Measurements from ENCODE around the gene LMTK2.
"Not testable (repeated sequence)": the region's sequence is repeated elsewhere in the genome, so short reads cannot be mapped to it uniquely, and the experiment has no call there.

Gene LMTK2

DNA sequence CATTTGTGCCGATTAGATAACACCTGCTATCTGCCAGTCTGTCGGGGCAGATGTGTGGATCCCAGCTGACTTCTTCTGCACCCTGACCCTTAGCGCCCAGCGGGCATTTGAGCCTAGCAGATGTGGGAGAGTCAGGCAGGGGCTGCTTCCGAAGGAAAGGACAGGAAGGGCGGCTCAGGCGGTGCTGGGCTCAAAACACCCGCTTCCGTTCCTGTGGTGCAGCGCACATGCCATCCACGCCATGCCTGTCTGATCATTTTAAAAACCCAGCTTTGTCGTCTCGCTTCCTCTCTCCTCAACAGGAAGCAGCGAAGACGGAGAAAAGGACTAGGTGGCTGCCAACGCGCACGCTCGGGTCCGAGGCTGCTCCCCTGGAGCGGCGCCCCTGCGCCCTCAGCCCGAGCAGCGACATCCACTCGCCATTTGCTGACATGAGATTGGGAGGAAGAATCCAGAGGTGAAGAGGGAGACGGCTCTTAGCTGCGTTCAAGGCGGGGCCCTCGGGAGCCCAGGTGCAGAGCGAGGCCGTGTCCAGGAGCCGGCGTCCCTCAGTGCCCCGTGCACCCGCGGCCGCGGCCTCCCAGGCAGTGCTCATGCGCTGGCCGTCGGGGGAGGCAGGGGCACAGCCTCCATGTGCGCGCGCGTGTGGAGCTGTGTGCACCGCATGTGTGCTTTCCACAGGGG is 98.6 kb downstream of the LMTK2 start:
- DNase-seq = no peak

DNA sequence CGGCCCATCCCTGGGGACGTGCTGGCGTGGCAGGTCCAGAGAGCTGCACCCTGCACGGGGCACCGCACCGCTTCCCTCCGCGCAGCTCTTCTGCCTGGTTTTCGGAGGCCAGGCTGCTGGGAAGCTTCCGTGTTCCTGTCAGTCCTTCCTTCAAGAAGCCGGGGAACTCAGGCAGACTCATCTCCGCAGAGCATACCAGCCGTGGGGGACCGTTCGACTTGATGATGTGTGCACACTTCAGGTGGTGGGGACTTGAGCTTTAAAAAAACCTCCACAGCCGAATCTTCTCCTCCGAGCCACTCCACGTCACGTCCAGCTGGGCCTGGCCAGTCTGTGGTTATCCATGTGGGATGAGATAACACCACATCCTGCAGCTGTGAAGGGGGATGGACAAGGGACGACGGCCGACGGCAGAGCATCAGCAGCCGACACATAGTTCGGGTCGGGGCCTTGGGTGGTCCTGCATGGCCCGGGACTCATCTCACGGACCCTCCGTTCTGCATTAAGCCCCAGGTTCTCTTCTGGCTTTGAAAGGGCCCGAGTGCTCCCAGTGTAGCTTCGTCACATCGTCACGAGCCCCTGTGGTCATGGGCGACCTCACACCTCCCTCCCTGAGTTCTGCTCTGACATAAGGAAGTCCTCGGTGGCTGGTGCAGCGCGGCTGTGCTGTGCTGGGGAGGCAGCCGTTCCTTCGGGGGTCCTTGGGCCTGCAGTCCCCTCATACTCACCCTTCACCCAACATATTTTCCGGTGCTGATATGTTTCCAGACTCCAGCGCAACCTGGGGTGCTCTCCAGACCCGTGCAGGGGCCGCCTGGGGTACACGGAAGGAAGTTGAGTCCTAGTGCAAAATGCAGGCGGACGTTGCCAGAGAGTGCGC is 100.0 kb downstream of the LMTK2 start:
- DNase-seq = no peak

DNA sequence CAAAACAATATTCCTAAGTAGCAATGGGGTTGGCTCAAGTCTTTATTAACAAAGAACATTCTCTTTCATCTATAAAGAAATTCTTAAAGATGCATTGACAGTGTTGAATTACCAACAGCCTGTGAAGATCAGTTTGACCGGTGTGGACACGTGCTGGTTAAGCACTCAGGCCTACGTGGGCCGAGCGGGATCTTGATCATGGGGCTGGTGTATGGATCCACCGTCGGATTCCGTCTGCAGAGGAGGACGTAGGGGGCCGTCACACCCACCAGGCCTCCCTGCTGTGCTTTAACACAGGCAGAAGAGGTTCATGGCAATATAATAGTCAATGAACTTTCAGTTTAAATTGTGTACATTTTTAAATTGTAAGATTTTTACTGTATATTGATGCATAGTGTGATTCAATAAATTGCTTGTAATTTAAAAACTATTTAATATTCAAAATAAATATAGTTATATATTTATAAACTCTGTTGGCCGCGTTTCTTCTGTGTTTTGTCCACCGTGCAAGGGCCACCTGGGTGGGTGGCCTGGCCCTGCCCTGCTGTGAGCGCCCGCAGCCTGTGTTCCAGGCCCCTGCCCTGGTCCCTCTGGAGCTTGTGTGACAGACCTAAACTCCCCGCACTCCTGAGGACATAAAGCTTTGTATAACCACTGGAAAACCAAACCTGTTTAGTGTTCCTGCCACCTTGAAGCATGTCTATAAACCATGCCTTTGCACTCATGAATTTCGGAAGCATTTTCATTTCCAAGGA is 102.7 kb downstream of the LMTK2 start:
- no peak for DNase-seq

DNA sequence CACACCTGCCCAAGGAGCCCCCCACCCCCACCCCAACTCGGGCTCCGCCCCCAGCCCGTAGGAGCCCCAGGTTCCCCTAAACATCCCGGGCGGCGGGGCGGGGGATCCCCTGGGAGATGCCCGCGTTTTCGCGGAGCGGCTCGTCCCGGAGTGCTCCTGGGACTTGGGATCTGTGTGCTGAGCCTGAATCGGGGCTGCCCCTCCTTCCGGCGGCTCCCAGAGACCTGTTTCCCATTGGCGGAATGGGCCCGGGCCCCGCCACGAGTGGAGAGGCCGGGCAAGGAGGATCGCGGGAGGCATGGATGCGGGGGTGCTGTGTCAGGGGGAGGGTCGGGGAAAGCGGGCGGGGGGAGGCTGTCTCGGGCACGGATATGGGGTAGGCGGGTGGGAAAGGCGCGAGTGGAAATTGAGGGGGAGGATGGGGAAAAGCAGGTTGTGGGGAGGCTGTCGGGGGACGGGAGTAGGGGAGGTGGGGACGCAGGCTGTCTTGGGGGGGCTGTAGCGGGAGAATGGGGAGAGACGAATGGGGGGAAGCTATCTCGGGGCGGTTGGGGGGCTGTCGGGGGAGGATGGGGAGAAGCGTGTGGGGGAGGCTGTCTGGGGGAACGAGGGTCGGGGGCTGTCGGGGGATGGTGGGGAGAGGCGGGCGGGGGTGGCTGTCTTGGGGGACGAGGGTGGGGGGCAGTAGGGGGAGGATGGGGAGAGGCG is 104.0 kb downstream of the LMTK2 start:
- DNase-seq = no peak

DNA sequence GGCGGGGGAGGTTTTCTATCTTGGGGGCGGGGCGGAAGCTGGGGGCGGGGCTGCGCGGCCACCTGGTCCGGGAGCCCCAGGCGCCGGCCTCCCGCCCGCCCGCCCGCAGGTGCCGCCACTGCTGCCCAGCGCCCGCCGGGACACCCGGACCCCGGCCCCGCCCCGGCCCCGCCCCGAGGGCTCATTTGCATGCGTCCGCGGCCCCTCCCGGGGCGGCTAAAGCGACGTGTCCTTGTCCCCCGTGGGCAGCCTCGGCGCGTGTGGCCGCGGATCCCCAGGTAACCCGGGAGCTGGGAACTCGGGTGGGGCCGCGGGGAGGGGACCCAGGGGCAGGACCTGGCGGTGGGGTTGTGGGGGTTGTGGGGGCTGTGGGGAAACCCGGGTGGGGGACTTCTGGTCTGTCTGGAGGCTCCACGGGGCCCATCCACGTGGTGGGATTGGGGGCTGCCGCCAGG is 104.6 kb downstream of the LMTK2 start, which contains the start of gene BHLHA15:
Gene BHLHA15, plus strand, starts transcription at position 219 of the 455 bp plus-strand sequence. CDS start 871 bp downstream, outside the sequence.
- DNase-seq = no peak

DNA sequence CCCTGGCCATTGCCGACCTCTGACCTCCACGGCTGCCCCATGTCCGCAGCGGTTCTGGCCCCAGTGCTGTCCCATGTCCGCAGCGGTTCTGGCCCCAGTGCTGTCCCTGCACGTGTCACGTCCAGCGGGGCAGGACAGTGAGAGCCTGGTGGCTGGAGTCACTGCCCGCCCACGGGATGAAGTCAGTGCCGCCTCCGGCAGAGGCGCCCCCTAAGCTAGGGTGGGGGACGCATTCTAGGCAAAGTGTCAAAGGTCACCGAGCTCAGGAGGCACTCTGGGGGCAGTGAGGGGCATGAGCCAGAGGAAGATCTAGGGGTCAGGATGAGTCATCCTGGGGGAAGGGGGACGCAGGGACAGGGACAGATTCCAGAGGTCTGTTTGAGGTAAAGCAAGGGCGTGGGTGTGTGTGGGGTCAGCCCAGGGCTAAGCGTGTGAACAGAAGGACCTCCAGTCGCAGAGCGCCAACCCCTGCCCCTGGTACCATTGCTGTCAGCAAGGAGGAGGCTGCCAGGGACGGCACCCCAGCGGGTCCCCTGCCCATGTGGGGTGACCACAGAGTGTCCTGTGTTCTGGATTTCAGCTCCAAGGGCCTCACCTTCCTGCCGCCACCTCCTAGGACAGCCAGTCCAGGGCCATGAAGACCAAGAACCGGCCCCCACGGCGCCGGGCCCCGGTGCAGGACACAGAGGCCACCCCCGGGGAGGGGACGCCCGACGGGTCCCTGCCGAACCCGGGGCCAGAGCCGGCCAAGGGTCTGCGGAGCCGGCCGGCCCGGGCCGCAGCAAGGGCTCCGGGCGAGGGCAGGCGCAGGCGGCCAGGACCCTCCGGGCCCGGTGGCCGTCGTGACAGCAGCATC is 105.2 kb downstream of the LMTK2 start:
- DNase-seq = no peak

DNA sequence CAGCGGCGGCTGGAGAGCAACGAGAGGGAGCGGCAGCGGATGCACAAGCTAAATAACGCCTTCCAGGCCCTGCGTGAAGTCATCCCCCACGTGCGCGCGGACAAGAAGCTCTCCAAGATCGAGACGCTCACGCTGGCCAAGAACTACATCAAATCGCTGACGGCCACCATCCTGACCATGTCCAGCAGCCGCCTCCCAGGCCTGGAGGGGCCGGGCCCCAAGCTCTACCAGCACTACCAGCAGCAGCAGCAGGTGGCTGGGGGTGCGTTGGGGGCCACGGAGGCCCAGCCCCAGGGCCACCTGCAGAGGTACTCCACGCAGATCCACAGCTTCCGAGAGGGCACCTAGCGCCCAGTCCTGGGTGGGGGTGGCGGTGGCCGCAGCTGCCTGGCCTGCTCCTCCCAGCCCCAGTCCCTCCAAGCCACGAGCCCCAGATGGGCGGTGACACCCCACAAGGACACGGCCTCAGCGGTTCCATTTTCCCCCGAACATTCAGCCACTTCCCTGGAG is 105.9 kb downstream of the LMTK2 start:
- DNase-seq = no peak

DNA sequence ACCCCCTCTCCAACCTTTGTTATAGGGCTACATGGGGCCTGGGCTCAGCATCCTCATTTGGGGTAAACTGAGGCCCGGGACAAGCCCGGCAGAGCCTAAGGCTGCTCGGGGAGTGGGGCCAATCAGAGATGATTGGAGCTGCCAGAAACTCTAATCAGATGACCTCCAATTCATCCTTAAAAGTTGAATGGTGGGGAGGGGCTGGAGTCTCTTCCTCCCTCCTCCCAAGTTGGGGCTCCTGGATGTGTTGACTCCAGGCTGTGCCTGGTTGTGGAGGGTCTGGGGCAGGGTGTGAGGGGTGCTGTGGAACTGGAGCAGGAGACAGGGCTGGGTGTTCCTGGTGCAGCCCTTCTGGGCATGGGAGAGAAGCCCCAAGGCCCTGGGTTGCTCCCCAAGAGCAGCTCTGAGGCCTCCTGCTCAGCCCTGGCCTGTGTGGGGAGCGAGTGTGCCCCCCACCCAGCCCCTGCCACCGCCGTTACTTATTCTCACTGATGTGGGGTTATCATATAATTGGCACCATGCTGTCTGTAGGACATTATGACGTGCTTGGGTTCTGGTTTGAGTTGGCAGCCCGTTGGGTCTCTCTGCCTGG is 106.7 kb downstream of the LMTK2 start:
- DNase-seq = no peak

DNA sequence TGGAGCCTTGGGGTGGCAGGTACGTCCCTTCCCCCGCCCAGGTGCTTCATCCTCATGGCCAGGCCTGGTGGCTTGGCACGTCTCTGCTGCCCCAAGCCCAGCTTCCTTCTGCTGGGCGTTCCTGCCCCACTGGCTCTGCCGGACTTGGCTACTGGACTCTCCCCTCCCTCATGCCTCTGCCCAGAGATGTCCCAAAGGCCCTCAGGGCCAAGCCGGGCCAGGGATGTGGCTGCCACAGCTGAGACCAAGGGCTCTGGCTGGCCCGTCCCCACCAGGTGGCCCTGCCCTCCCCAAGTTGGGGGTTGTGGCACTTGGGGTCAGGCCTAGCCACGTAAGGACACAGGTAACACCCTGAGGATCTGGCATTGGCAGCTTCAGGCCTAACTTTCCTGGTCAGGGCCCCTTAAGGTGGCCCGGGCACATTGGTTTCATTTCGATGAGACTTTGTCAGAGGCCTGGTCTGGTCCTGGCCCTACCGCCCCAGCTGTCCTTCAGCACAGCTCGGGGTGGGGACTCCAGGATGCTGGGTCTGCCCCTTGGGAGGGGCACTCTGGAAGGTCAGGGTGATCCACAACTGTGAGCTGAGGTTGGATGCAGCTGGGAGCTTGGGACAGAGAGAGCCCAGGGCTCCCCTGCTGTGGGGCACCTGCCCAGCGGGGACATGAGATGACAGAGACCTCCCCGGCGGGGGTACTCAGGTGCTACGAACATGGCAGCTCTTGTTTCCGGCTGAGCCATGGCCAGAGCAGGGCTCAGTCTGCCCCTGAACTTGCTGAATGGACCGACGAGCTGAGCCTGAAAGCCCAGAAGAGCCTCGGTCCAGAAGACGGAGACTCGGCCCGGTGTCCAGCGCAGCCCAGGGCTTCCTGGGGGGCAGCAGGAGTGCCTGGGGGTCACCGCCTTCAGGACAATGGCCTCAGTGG is 107.5 kb downstream of the LMTK2 start:
- no peak for DNase-seq

DNA sequence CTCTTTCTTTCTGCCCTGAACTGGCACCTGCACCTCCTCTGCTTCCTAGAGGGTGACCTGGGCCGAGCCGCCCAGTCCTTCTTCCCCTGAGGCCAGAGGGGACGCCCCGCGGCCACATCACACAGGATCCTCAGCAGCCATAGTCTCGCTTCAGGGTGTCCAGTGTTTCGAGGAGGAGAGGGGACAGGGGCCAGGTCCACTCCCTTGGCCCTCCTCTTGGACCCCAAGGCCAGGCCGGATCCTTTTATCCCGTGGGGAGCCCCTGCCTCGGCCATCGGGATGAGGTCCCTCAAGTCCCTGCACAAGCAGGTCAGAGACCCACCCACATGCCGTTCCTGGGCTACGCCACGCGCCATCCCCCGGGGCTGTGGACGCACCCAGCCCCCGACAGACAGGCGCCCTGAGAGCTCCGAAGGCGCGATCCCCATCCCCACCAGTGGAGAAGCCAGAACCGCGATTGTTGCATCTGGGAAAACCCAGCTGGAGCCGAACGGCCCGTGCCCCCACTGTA is 108.2 kb downstream of the LMTK2 start:
- DNase-seq = no peak

DNA sequence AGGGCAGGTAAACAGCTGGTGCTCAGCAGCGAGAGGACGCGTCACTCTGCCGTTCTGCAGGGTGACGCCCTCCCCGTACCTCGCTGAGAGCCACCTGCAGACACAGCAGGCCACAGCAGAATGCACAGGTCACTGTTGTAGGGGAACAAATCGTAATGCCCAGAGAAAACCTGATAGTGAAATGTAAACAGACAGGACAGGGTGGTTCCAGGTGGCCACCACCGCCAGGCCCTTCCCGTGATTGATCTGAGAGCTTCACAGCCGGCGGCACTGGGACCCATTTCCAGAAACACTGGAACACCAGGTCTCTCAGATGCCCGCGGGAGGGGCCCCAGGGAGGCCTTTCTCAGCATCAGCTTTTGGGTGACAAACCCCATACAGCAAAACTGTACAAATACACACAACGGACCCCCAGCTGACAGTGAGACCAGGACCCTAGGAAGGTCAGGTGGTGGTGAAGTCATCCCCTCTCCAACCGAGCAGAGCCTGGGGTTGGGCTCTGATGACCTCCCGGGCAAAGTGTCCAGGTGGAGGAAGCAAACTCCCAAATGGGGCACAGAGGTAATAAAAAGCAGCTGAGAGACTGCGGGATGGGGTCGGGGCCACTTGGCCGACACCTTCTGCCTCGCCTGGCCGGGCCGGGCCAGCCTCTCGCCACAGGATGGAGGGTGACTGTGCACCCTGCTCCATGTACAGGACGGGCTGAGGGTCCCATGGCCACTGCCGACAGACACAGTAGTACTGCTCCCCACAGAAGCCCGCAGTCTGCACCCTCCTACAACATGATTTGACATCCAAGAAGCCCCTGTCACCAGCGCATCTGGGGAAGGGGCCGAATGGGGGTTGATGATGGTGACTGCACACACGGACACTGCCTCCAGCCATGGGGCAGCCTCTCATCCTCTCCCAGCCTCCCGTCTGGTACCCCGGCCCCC is 109.2 kb downstream of the LMTK2 start:
- no peak for DNase-seq

DNA sequence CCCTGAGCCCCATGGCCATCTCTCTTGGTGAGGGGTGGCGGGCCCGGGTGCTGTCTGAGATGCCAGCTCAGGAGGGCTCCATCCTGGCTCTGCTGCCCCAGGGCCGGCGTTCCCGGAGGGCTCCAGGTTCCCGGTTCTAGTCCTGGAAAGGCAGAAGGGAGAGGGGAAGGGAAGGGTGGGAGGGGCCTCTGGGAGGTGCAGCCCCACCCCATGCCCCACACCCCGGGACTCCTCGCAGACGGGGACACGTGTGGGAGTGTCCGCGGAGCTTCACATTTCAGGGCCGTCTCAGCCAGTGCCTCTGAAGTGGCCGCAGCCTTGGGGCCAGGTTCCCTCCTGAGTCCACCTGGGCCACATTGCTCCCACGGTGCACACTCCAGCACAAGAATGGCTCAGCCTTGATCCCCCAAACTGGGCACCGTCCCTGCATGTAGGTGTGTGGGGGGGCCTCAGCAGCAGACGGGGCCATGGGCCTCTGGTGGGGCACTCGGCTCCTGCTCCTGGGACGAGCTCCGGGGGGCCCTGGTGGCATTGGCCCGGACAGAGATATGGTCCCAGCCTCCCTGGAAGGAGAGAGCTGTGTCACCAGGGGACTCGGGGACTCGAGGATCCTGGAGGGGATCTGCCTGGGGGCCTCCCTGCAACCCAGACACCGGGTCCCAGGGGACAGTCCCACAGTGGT is 110.4 kb downstream of the LMTK2 start:
- no peak for DNase-seq

DNA sequence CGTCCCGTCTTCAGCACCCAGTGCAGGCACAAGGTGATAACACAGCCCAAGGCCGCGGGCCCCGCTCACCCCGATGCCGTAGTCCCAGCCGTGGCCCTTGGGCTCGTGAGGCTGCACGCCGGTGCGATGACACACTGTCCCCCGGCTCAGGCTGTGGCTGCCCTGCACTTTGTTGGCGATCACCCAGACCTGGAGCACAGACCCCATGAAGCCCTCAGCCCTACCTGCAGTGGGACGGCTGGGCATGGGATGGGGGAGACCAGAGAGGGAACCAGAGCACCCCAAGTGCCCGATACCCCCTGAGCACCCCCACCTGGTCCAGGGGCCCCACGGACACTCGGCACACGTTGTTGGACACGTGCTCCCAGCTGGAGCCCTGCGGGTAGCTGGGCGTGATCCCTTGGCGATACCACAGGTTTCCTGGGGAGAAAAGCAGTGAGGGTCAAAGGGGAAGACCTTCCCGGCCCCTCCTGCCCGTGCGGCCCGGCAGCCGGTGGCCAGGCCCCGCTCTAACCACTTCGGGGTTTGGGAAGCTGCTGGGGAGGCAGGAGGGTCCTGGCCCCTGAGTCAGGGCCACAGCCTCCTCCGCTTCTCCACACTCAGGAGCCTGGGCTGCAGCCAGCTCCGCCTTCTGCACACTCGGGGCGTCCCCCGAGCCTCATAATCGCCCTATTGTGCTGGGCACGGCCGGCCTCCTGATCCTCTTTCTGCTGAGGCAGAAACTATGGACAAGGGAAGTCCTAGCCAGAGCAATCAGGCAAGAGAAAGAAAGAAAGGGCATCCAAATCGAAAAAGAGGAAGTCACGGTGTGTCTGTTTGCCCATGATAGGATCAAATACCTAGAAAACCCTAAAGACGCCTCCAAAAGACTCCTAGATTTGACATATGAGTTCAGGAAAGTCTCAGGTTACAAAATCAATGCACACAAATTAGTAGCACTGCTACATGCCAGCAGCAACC is 111.2 kb downstream of the LMTK2 start:
- no peak for DNase-seq

DNA sequence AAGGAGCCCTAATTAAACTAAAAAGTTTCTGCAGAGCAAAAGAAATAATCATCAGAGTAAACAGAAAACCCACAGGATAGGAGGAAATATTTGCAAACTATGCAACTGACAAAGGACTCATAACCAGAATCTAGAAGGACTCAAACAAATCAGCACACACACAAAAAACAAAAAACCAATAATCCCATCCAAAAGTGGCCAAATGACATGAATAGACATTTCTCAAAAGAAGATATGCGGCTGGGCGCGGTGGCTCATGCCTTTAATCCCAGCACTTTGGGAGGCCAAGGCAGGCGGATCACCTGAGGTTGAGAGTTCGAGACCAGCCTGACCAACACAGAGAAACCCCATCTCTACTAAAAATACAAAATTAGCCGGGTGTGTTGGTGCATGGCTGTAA is 112.7 kb downstream of the LMTK2 start:
- not testable (repeated sequence) for DNase-seq

DNA sequence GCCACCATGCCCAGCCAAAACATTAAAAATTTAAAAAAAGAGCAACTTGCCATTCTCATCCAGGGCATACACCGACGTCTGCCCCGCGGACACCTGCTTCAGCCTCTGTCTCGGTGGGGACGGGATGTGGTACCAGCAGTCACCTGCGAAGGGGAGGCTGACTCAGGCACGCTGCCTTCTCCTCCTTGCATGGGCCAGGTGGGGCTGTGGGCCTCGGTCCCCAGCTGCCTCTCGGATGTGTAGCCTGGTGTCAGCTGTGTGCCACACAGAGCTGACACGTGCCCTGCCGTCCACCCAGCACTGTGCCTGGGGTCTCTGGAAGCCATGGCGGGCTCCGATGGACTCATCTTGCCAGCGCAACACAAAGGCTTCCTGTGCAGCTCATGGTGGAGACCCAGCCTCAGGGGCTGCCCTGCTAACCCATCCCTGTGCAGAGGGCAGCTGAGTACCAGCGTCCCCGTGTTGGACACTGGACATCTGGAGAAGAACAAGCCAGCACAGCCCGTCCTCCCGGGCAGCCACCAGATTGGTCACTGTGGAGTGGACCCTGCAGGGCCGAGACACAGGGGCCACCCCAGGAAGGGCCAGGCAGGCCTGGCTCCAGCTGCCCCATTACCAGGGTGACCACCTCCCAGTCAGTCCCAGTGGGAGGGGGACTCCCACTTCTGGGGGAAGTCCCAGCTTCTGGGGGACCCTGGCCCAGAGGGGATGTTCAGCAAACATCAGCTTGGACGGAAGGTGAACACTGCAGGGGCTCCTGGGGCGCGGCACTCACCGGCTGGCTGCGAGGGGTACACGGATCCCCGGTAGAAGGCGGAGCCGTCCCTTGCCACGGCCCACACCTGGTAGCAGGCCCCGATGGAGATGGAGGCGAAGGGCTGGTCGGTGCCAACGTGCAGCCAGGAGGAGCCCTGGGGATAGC is 115.2 kb downstream of the LMTK2 start:
- DNase-seq = no peak

Measured in NCI-H1694 (cell line).